Hepatic stellate cell (primary cell): Measurements from ENCODE around the gene NR6A1.

Experiments used
- DNase-seq: peaks from one replicate; pipeline ENCODE4 v3.0.0; 2011; ENCODE audit warnings: low spot score

NR6A1 gene

GRCh38 chr9:124522121-124523098, 248.7 kb downstream of the NR6A1 start:
- no peak for DNase-seq

- no peak for DNase-seq
Observed at GRCh38 chr9:124521142-124521541, 250.0 kb downstream of the NR6A1 start.

GRCh38 chr9:124520206-124520596, 250.9 kb downstream of the NR6A1 start:
- no peak for DNase-seq

- no peak for DNase-seq
Observed at GRCh38 chr9:124518116-124518515, 253.0 kb downstream of the NR6A1 start.

GRCh38 chr9:124517600-124517999, 253.5 kb downstream of the NR6A1 start:
- no peak for DNase-seq

- no peak for DNase-seq
Observed at GRCh38 chr9:124514874-124515273, 256.2 kb downstream of the NR6A1 start.

- no peak for DNase-seq
Observed at GRCh38 chr9:124514125-124514524, 257.0 kb downstream of the NR6A1 start.

GRCh38 chr9:124513376-124513994, 257.6 kb downstream of the NR6A1 start:
- no peak for DNase-seq

- DNase-seq: no peak
Observed at GRCh38 chr9:124512806-124513204, 258.3 kb downstream of the NR6A1 start.

GRCh38 chr9:124511891-124512805, 259.0 kb downstream of the NR6A1 start:
- DNase-seq: no peak

- no peak for DNase-seq
Observed at GRCh38 chr9:124511426-124511840, 259.7 kb downstream of the NR6A1 start.

- no peak for DNase-seq
Observed at GRCh38 chr9:124510650-124511425, 260.3 kb downstream of the NR6A1 start.

- no peak for DNase-seq
Observed at GRCh38 chr9:124507880-124508423, 263.2 kb downstream of the NR6A1 start.

GRCh38 chr9:124506931-124507879, 263.9 kb downstream of the NR6A1 start, which contains the start of gene NR5A1:
NR5A1 (minus strand) TSS chr9:124507399; CDS start chr9:124503395, 4,004 bp downstream.
- no peak for DNase-seq

GRCh38 chr9:124506433-124506832, 264.7 kb downstream of the NR6A1 start:
- DNase-seq: no peak

GRCh38 chr9:124505901-124506346, 265.2 kb downstream of the NR6A1 start:
- no peak for DNase-seq

GRCh38 chr9:124505006-124505900, 265.9 kb downstream of the NR6A1 start:
- no peak for DNase-seq

GRCh38 chr9:124504530-124505005, 266.5 kb downstream of the NR6A1 start:
- DNase-seq: no peak
